ENCODE results near the gene LMAN2. TPM values are rescaled to one million over a fixed set of nuclear protein-coding genes. Genes with fewer than 3 reads are reported as not detected.

LMAN2 gene
- polyA plus RNA-seq (2012; ENCODE audit: low read depth, missing spikeins) = 139 TPM

GRCh38 chr5:177351392-177352329, at the start of gene LMAN2:
TSS of gene LMAN2 (minus strand) at chr5:177351668. CDS start at chr5:177351647, 21 bp downstream.
- TF ChIP-seq SPI1 (IDR thresholded peaks at IDR 0.05; ENCODE audit: low read depth, low read length) = peak; percentile 54
- TF ChIP-seq TAF1 (IDR thresholded peaks at IDR 0.05; ENCODE audit: low read depth, low read length) = peak; percentile 97
- peak; percentile 93 for TF ChIP-seq POLR2AphosphoS5 (IDR thresholded peaks at IDR 0.05; ENCODE audit: low read depth, low read length)
- no peak for TF ChIP-seq PAX5 (IDR thresholded peaks at IDR 0.05; ENCODE audit: insufficient read depth, low read length, severe bottlenecking)
- peak; percentile 83; the same call in 1 of the 2 replicates for TF ChIP-seq POU2F2 (IDR thresholded peaks at IDR 0.05; ENCODE audit: low read depth, low read length)
- peak; percentile 89 for TF ChIP-seq POLR2A (IDR thresholded peaks at IDR 0.05; ENCODE audit: low read depth, low read length)
- FAIRE-seq (peak; percentile 93), DNase-seq (ENCODE audit: insufficient read length, low spot score) (peak; percentile 90)

- FAIRE-seq = no peak
These were observed 48.8 kb upstream of the LMAN2 start, which contains the start of gene PFN3 for GRCh38 chr5:177399997-177400868. TSS of gene PFN3 (minus strand) at chr5:177400661. CDS start at chr5:177400576, 85 bp downstream.

GRCh38 chr5:177397875-177398390, 46.5 kb upstream of the LMAN2 start:
- FAIRE-seq = no peak
- TF ChIP-seq POLR2A (IDR thresholded peaks at IDR 0.05; ENCODE audit: low read depth, low read length) = no peak
- no peak for TF ChIP-seq PAX5 (IDR thresholded peaks at IDR 0.05; ENCODE audit: insufficient read depth, low read length, severe bottlenecking)
- no peak for TF ChIP-seq SPI1 (IDR thresholded peaks at IDR 0.05; ENCODE audit: low read depth, low read length)
- no peak for TF ChIP-seq POLR2AphosphoS5 (IDR thresholded peaks at IDR 0.05; ENCODE audit: low read depth, low read length)
- no peak for TF ChIP-seq POU2F2 (IDR thresholded peaks at IDR 0.05; ENCODE audit: low read depth, low read length)
- TF ChIP-seq TAF1 (IDR thresholded peaks at IDR 0.05; ENCODE audit: low read depth, low read length) = no peak
- no peak for DNase-seq (ENCODE audit: insufficient read length, low spot score)

More at GRCh38 chr5:177399997-177400868, 48.8 kb upstream of the LMAN2 start, which contains the start of gene PFN3:
- no peak for DNase-seq (ENCODE audit: insufficient read length, low spot score)
- TF ChIP-seq PAX5 (IDR thresholded peaks at IDR 0.05; ENCODE audit: insufficient read depth, low read length, severe bottlenecking) = no peak
- TF ChIP-seq POU2F2 (IDR thresholded peaks at IDR 0.05; ENCODE audit: low read depth, low read length) = no peak
- no peak for TF ChIP-seq TAF1 (IDR thresholded peaks at IDR 0.05; ENCODE audit: low read depth, low read length)

- FAIRE-seq (no peak), DNase-seq (ENCODE audit: insufficient read length, low spot score) (no peak)
- TF ChIP-seq POLR2AphosphoS5 (IDR thresholded peaks at IDR 0.05; ENCODE audit: low read depth, low read length) = no peak
- TF ChIP-seq PAX5 (IDR thresholded peaks at IDR 0.05; ENCODE audit: insufficient read depth, low read length, severe bottlenecking) = no peak
- no peak for TF ChIP-seq POU2F2 (IDR thresholded peaks at IDR 0.05; ENCODE audit: low read depth, low read length)
- no peak for TF ChIP-seq TAF1 (IDR thresholded peaks at IDR 0.05; ENCODE audit: low read depth, low read length)
- no peak for TF ChIP-seq SPI1 (IDR thresholded peaks at IDR 0.05; ENCODE audit: low read depth, low read length)
- no peak for TF ChIP-seq POLR2A (IDR thresholded peaks at IDR 0.05; ENCODE audit: low read depth, low read length)
These were observed 45.3 kb upstream of the LMAN2 start for GRCh38 chr5:177396807-177397206.

- DNase-seq (ENCODE audit: insufficient read length, low spot score) (no peak), FAIRE-seq (no peak)
- no peak for TF ChIP-seq SPI1 (IDR thresholded peaks at IDR 0.05; ENCODE audit: low read depth, low read length)
- TF ChIP-seq POLR2A (IDR thresholded peaks at IDR 0.05; ENCODE audit: low read depth, low read length) = no peak
- TF ChIP-seq PAX5 (IDR thresholded peaks at IDR 0.05; ENCODE audit: insufficient read depth, low read length, severe bottlenecking) = no peak
- no peak for TF ChIP-seq TAF1 (IDR thresholded peaks at IDR 0.05; ENCODE audit: low read depth, low read length)
- no peak for TF ChIP-seq POU2F2 (IDR thresholded peaks at IDR 0.05; ENCODE audit: low read depth, low read length)
- no peak for TF ChIP-seq POLR2AphosphoS5 (IDR thresholded peaks at IDR 0.05; ENCODE audit: low read depth, low read length)
These were observed 44.6 kb upstream of the LMAN2 start for GRCh38 chr5:177396078-177396477.

GRCh38 chr5:177393990-177394389, 42.5 kb upstream of the LMAN2 start:
- DNase-seq (ENCODE audit: insufficient read length, low spot score) (no peak), FAIRE-seq (no peak)
- no peak for TF ChIP-seq PAX5 (IDR thresholded peaks at IDR 0.05; ENCODE audit: insufficient read depth, low read length, severe bottlenecking)
- TF ChIP-seq SPI1 (IDR thresholded peaks at IDR 0.05; ENCODE audit: low read depth, low read length) = no peak
- TF ChIP-seq TAF1 (IDR thresholded peaks at IDR 0.05; ENCODE audit: low read depth, low read length) = no peak
- TF ChIP-seq POLR2A (IDR thresholded peaks at IDR 0.05; ENCODE audit: low read depth, low read length) = no peak
- TF ChIP-seq POU2F2 (IDR thresholded peaks at IDR 0.05; ENCODE audit: low read depth, low read length) = no peak
- no peak for TF ChIP-seq POLR2AphosphoS5 (IDR thresholded peaks at IDR 0.05; ENCODE audit: low read depth, low read length)

GRCh38 chr5:177393206-177393765, 41.8 kb upstream of the LMAN2 start:
- DNase-seq (ENCODE audit: insufficient read length, low spot score) (no peak), FAIRE-seq (no peak)
- TF ChIP-seq PAX5 (IDR thresholded peaks at IDR 0.05; ENCODE audit: insufficient read depth, low read length, severe bottlenecking) (no peak), POLR2AphosphoS5 (IDR thresholded peaks at IDR 0.05; ENCODE audit: low read depth, low read length) (no peak)

- no peak for DNase-seq (ENCODE audit: insufficient read length, low spot score)
- no peak for TF ChIP-seq POU2F2 (IDR thresholded peaks at IDR 0.05; ENCODE audit: low read depth, low read length)
- no peak for TF ChIP-seq TAF1 (IDR thresholded peaks at IDR 0.05; ENCODE audit: low read depth, low read length)
- no peak for TF ChIP-seq POLR2AphosphoS5 (IDR thresholded peaks at IDR 0.05; ENCODE audit: low read depth, low read length)
- no peak for TF ChIP-seq POLR2A (IDR thresholded peaks at IDR 0.05; ENCODE audit: low read depth, low read length)
- no peak for TF ChIP-seq PAX5 (IDR thresholded peaks at IDR 0.05; ENCODE audit: insufficient read depth, low read length, severe bottlenecking)
- TF ChIP-seq SPI1 (IDR thresholded peaks at IDR 0.05; ENCODE audit: low read depth, low read length) = no peak
- FAIRE-seq = no peak
These were observed 41.3 kb upstream of the LMAN2 start for GRCh38 chr5:177392765-177393164.
